HEK293 (cell line): Measurements from ENCODE around the gene KIF5B.

Source experiments
- CTCF ChIA-PET: fragments of 350-600 bp; formaldehyde crosslinking; extraction: SDS; loops from one replicate; lab custom pipeline; 2021; ENCODE audit warnings: antibody characterized with exemption; lab: Yijun Ruan, JAX
- POLR2A ChIA-PET: fragments of 300-600 bp; formaldehyde crosslinking; extraction: SDS; loops from one replicate; lab custom pipeline; 2020; ENCODE audit warnings: antibody characterized with exemption, inconsistent platforms; lab: Yijun Ruan, JAX
- H3K27ac ChIP-seq: fragments of 200-500 bp; sonication (Bioruptor generic); 2 replicates; pipeline ENCODE4 v1.5.1; 2014; ENCODE audit warnings: low read depth, low read length, control low read depth, inconsistent platforms; ENCODE audit errors: extremely low read depth
- H3K36me3 ChIP-seq, 2 experiments: fragments of 200-500 bp in 1 of 2; sonication (Bioruptor generic) in 1 of 2; 1 replicate in 1 of 2; 2 replicates in 1 of 2; pipeline ENCODE4 v1.5.1; 2014 to 2017; ENCODE audit warnings: inconsistent platforms in 2 of 2, low read length in 2 of 2; ENCODE audit not compliant: control insufficient read depth in 2 of 2, insufficient read depth in 1 of 2
- H3K4me1 ChIP-seq: fragments of 200-500 bp; sonication (Bioruptor generic); 2 replicates; pipeline ENCODE4 v1.5.1; 2014; ENCODE audit warnings: mild to moderate bottlenecking, low read length, inconsistent platforms; ENCODE audit not compliant: control insufficient read depth, insufficient read depth
- H3K4me3 ChIP-seq: 2 replicates; pipeline ENCODE4 v1.5.1; 2011; ENCODE audit warnings: low read depth, mild to moderate bottlenecking, control low read depth, low read length, moderate library complexity
- H3K9me3 ChIP-seq: fragments of 200-500 bp; sonication (Bioruptor generic); 2 replicates; pipeline ENCODE4 v1.5.1; 2014; ENCODE audit warnings: low read depth, low read length, inconsistent platforms; ENCODE audit not compliant: control insufficient read depth, insufficient read depth
- BCL11A ChIP-seq: fragments of 450-650 bp; formaldehyde crosslinking; IDR thresholded peaks from 2 replicates; pipeline ENCODE4 v1.5.1; 2016; ENCODE audit warnings: low read depth, missing biosample characterization, missing genetic modification characterization
- HOXC10 ChIP-seq: sonication (generic); formaldehyde crosslinking; IDR thresholded peaks from 2 replicates; pipeline ENCODE4 v1.8.1; 2023; ENCODE audit warnings: mild to moderate bottlenecking, missing genetic modification reagents
- KLF1 ChIP-seq: fragments of 450-650 bp; formaldehyde crosslinking; IDR thresholded peaks from 2 replicates; pipeline ENCODE4 v1.5.1; 2016; ENCODE audit warnings: missing biosample characterization, missing genetic modification characterization
- KLF10 ChIP-seq: fragments of 450-650 bp; IDR thresholded peaks from 2 replicates; pipeline ENCODE4 v1.5.1; 2018; ENCODE audit warnings: missing biosample characterization, mild to moderate bottlenecking, missing genetic modification characterization
- MEIS1 ChIP-seq: sonication (generic); formaldehyde crosslinking; IDR thresholded peaks from 2 replicates; pipeline ENCODE4 v1.8.1; 2022; ENCODE audit warnings: missing genetic modification reagents, mild to moderate bottlenecking, borderline replicate concordance
- ZBTB20 ChIP-seq: fragments of 450-650 bp; formaldehyde crosslinking; IDR thresholded peaks from 2 replicates; pipeline ENCODE4 v1.5.1; 2016; ENCODE audit warnings: missing biosample characterization, missing genetic modification characterization
- ZBTB21 ChIP-seq: fragments of 450-650 bp; formaldehyde crosslinking; IDR thresholded peaks from 2 replicates; pipeline ENCODE4 v1.5.1; 2017; ENCODE audit warnings: missing biosample characterization, missing genetic modification characterization
- ZBTB8A ChIP-seq: fragments of 450-650 bp; formaldehyde crosslinking; IDR thresholded peaks from 2 replicates; pipeline ENCODE4 v1.5.1; 2016; ENCODE audit warnings: missing biosample characterization, missing genetic modification characterization
- ZFP37 ChIP-seq: fragments of 450-650 bp; formaldehyde crosslinking; IDR thresholded peaks from 2 replicates; pipeline ENCODE4 v1.5.1; 2016; ENCODE audit warnings: missing biosample characterization, missing genetic modification characterization
- ZNF155 ChIP-seq: fragments of 450-650 bp; formaldehyde crosslinking; IDR thresholded peaks from 2 replicates; pipeline ENCODE4 v1.5.1; 2016; ENCODE audit warnings: missing biosample characterization, missing genetic modification characterization
- ZNF223 ChIP-seq: fragments of 450-650 bp; formaldehyde crosslinking; IDR thresholded peaks from 2 replicates; pipeline ENCODE4 v1.5.1; 2016; ENCODE audit warnings: missing biosample characterization, missing genetic modification characterization
- ZNF350 ChIP-seq: fragments of 450-650 bp; formaldehyde crosslinking; IDR thresholded peaks from 2 replicates; pipeline ENCODE4 v1.5.0; 2017; ENCODE audit warnings: missing biosample characterization, mild to moderate bottlenecking, missing genetic modification characterization
- ZNF37A ChIP-seq: fragments of 450-650 bp; IDR thresholded peaks from 2 replicates; pipeline ENCODE4 v1.5.1; 2018; ENCODE audit warnings: missing biosample characterization, missing genetic modification characterization
- ZNF423 ChIP-seq: fragments of 450-650 bp; formaldehyde crosslinking; IDR thresholded peaks from 2 replicates; pipeline ENCODE4 v1.5.1; 2016; ENCODE audit warnings: missing biosample characterization, missing genetic modification characterization
- ZNF514 ChIP-seq: fragments of 450-650 bp; formaldehyde crosslinking; IDR thresholded peaks from 2 replicates; pipeline ENCODE4 v1.5.1; 2016; ENCODE audit warnings: missing biosample characterization, missing genetic modification characterization
- ZNF558 ChIP-seq: fragments of 450-650 bp; formaldehyde crosslinking; IDR thresholded peaks from 2 replicates; pipeline ENCODE4 v1.5.1; 2016; ENCODE audit warnings: missing biosample characterization, missing genetic modification characterization
- ZNF561 ChIP-seq: fragments of 450-650 bp; IDR thresholded peaks from 2 replicates; pipeline ENCODE4 v1.5.1; 2018; ENCODE audit warnings: missing biosample characterization, missing genetic modification characterization, borderline replicate concordance
- ZNF76 ChIP-seq: fragments of 450-650 bp; formaldehyde crosslinking; IDR thresholded peaks from 2 replicates; pipeline ENCODE4; 2016; ENCODE audit warnings: low read depth, missing biosample characterization, missing genetic modification characterization, borderline replicate concordance
- ZNF837 ChIP-seq: fragments of 450-650 bp; formaldehyde crosslinking; IDR thresholded peaks from 2 replicates; pipeline ENCODE4 v1.5.1; 2016; ENCODE audit warnings: missing biosample characterization, missing genetic modification characterization
- TF ChIP-seq, protein P1 (sequence below): fragments of 450-650 bp; formaldehyde crosslinking; IDR thresholded peaks from 2 replicates; pipeline ENCODE4 v1.5.1; 2017; ENCODE audit warnings: missing biosample characterization, missing genetic modification characterization
- TF ChIP-seq, protein P2 (sequence below): fragments of 450-650 bp; formaldehyde crosslinking; IDR thresholded peaks from 2 replicates; pipeline ENCODE4 v1.5.1; 2017; ENCODE audit warnings: missing biosample characterization, missing genetic modification characterization
- TF ChIP-seq, protein P3 (sequence below): fragments of 450-650 bp; formaldehyde crosslinking; IDR thresholded peaks from 2 replicates; pipeline ENCODE4 v1.5.1; 2016; ENCODE audit warnings: missing biosample characterization, missing genetic modification characterization, borderline replicate concordance
- TF ChIP-seq, protein P4 (sequence below): fragments of 450-650 bp; formaldehyde crosslinking; optimal IDR thresholded peaks from 2 replicates; pipeline ENCODE3; 2016; ENCODE audit warnings: missing biosample characterization, mild to moderate bottlenecking, missing genetic modification characterization

The KIF5B gene

DNA sequence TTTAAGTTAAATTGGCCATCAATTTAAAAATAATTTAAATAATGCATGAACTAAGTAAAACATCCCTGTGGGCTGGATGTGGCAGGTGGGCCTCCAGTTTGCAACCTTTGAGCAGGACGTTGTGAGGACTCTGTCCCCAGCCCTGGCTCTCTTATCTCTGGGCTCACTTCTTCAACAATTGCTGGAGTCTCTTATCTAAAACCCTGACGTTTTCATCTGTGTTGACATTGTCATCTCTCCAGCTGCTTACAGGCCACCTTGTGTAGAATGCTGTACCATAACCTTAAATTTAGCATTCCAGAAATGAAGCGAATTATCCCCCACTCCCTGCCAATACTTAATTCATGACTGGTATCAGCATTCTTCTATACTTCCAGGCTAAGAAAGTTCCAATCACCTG lies 3.2 kb upstream of the KIF5B start:
- no peak overlapping the region for H3K4me3 ChIP-seq
- POLR2A ChIA-PET, result interaction anchor here (0.6 kb wide), 1 partner anchor 11 kb away, joined by 7 read pairs; no protein-coding TSS in a partner anchor
- TF ChIP-seq MEIS1 (no peak), ZNF837 (tag by site-specific recombination) (no peak), ZNF558 (no peak), ZBTB21 (tag by site-specific recombination) (no peak), ZNF223 (tag by site-specific recombination) (no peak), ZNF561 (tag by site-specific recombination) (no peak), ZNF76 (no peak), ZNF37A (tag by site-specific recombination) (no peak), ZNF514 (tag by site-specific recombination) (no peak)
- TF ChIP-seq, protein P1, sequence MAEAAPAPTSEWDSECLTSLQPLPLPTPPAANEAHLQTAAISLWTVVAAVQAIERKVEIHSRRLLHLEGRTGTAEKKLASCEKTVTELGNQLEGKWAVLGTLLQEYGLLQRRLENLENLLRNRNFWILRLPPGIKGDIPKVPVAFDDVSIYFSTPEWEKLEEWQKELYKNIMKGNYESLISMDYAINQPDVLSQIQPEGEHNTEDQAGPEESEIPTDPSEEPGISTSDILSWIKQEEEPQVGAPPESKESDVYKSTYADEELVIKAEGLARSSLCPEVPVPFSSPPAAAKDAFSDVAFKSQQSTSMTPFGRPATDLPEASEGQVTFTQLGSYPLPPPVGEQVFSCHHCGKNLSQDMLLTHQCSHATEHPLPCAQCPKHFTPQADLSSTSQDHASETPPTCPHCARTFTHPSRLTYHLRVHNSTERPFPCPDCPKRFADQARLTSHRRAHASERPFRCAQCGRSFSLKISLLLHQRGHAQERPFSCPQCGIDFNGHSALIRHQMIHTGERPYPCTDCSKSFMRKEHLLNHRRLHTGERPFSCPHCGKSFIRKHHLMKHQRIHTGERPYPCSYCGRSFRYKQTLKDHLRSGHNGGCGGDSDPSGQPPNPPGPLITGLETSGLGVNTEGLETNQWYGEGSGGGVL (tag by site-specific recombination), result no peak
- TF ChIP-seq, protein P2, sequence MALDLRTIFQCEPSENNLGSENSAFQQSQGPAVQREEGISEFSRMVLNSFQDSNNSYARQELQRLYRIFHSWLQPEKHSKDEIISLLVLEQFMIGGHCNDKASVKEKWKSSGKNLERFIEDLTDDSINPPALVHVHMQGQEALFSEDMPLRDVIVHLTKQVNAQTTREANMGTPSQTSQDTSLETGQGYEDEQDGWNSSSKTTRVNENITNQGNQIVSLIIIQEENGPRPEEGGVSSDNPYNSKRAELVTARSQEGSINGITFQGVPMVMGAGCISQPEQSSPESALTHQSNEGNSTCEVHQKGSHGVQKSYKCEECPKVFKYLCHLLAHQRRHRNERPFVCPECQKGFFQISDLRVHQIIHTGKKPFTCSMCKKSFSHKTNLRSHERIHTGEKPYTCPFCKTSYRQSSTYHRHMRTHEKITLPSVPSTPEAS (tag by site-specific recombination), result no peak
- TF ChIP-seq, protein P3, sequence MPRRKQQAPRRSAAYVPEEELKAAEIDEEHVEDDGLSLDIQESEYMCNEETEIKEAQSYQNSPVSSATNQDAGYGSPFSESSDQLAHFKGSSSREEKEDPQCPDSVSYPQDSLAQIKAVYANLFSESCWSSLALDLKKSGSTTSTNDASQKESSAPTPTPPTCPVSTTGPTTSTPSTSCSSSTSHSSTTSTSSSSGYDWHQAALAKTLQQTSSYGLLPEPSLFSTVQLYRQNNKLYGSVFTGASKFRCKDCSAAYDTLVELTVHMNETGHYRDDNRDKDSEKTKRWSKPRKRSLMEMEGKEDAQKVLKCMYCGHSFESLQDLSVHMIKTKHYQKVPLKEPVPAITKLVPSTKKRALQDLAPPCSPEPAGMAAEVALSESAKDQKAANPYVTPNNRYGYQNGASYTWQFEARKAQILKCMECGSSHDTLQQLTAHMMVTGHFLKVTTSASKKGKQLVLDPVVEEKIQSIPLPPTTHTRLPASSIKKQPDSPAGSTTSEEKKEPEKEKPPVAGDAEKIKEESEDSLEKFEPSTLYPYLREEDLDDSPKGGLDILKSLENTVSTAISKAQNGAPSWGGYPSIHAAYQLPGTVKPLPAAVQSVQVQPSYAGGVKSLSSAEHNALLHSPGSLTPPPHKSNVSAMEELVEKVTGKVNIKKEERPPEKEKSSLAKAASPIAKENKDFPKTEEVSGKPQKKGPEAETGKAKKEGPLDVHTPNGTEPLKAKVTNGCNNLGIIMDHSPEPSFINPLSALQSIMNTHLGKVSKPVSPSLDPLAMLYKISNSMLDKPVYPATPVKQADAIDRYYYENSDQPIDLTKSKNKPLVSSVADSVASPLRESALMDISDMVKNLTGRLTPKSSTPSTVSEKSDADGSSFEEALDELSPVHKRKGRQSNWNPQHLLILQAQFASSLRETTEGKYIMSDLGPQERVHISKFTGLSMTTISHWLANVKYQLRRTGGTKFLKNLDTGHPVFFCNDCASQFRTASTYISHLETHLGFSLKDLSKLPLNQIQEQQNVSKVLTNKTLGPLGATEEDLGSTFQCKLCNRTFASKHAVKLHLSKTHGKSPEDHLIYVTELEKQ (tag by site-specific recombination), result no peak
- CTCF ChIA-PET, result no interaction called here
- peaks cover 3% of the 10 kb centered on the region; the same call in 1 of the 2 replicates for H3K4me1 ChIP-seq
- H3K9me3 ChIP-seq, result no peaks in the 10 kb centered on the region
- no peak overlapping the region for H3K27ac ChIP-seq
- no peaks in the 10 kb centered on the region for H3K36me3 ChIP-seq

DNA sequence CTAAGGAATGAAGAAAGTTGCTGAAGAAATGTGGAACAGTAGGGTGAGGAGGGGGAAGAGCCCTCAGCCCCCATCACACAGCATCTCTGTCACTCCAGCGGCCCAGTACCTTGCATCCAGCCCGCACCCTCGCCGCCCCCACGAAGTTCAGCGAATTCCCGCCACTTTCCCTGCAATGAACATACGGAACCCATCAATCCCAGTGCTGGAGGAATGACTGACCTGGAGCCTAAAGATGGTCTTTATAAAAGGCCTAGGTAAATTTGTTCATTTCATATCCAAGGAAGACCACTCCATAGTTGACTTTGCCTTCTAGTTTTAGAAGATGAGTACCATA lies 779 bp upstream of the KIF5B start:
- no peak for TF ChIP-seq ZBTB8A (tag by site-specific recombination)
- TF ChIP-seq ZNF350 (tag by site-specific recombination), result no peak
- TF ChIP-seq ZNF423 (tag by site-specific recombination), result no peak
- no peak for TF ChIP-seq KLF10 (tag by site-specific recombination)
- TF ChIP-seq HOXC10 (CRISPR knock-in tag), result no peak
- no peak for TF ChIP-seq ZNF155 (tag by site-specific recombination)
- TF ChIP-seq, protein P4, sequence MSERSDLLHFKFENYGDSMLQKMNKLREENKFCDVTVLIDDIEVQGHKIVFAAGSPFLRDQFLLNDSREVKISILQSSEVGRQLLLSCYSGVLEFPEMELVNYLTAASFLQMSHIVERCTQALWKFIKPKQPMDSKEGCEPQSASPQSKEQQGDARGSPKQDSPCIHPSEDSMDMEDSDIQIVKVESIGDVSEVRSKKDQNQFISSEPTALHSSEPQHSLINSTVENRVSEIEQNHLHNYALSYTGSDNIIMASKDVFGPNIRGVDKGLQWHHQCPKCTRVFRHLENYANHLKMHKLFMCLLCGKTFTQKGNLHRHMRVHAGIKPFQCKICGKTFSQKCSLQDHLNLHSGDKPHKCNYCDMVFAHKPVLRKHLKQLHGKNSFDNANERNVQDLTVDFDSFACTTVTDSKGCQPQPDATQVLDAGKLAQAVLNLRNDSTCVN (tag by site-specific recombination), result no peak
- no peak for TF ChIP-seq ZBTB20 (tag by site-specific recombination)
- TF ChIP-seq ZNF37A (tag by site-specific recombination), result no peak
- no peak for TF ChIP-seq KLF1
- no peak for TF ChIP-seq ZFP37 (tag by site-specific recombination)
- no peak for TF ChIP-seq BCL11A (tag by site-specific recombination)
- CTCF ChIA-PET, result interaction anchor here (0.6 to 0.7 kb wide), 2 partner anchors 220 to 225 kb away, joined by 3 to 4 read pairs; no protein-coding TSS in a partner anchor
- H3K36me3 ChIP-seq, result no peaks in the 10 kb centered on the region
- H3K4me3 ChIP-seq, result no peak overlapping the region
- no peaks in the 10 kb centered on the region for H3K9me3 ChIP-seq
- peaks cover 14% of the 10 kb centered on the region; the same call in 1 of the 2 replicates for H3K4me1 ChIP-seq
- 0 out of 2 replicates have a peak overlapping the region, but pooled peaks have one; percentile 92 for H3K27ac ChIP-seq
- POLR2A ChIA-PET, result interaction anchor here (1.0 kb wide), 1 partner anchor 27 kb away, joined by 3 read pairs; no protein-coding TSS in a partner anchor
